HepG2 (cell line): ENCODE data around the gene MAPK11. TPM values are rescaled to one million over a fixed set of nuclear protein-coding genes. Genes with fewer than 3 reads are reported as not detected.

ENCODE experiments used
- AKAP8 ChIP-seq: sonication (generic); formaldehyde crosslinking; IDR thresholded peaks from 2 replicates; pipeline ENCODE4 v1.5.1; 2020; ENCODE audit warnings: mild to moderate bottlenecking, missing genetic modification reagents
- BRD4 ChIP-seq: sonication (generic); formaldehyde crosslinking; IDR thresholded peaks from 2 replicates; pipeline ENCODE4 v1.4.0; 2020; ENCODE audit warnings: missing genetic modification reagents
- CEBPB ChIP-seq: IDR thresholded peaks from 2 replicates; pipeline ENCODE4 v1.6.1; 2011; ENCODE audit warnings: low read depth, low read length, improper control_type of control experiment, borderline replicate concordance
- CENPT ChIP-seq: sonication (generic); formaldehyde crosslinking; IDR thresholded peaks from 2 replicates; pipeline ENCODE4 v1.8.0; 2022; ENCODE audit warnings: low read depth, mild to moderate bottlenecking, moderate library complexity, missing genetic modification reagents
- CREM ChIP-seq, 2 experiments: sonication (generic) in 1 of 2; formaldehyde crosslinking in 1 of 2; IDR thresholded peaks; 2 replicates each; pipeline versions ENCODE4 v1.4.0 to v1.6.1; 2016 to 2020; ENCODE audit warnings: antibody characterized with exemption in 1 of 2, mild to moderate bottlenecking in 1 of 2, missing genetic modification reagents in 1 of 2
- ELF1 ChIP-seq: sonication (generic); formaldehyde crosslinking; IDR thresholded peaks from 2 replicates; pipeline ENCODE4 v1.4.0; 2020; ENCODE audit warnings: missing genetic modification reagents
- ERF ChIP-seq: IDR thresholded peaks from 2 replicates; pipeline ENCODE4 v1.6.1; 2018; ENCODE audit warnings: missing biosample characterization, missing genetic modification reagents
- HDAC1 ChIP-seq: sonication (generic); formaldehyde crosslinking; IDR thresholded peaks from 2 replicates; pipeline ENCODE4 v1.5.1; 2020; ENCODE audit warnings: mild to moderate bottlenecking, missing genetic modification reagents
- IKZF4 ChIP-seq: sonication (generic); formaldehyde crosslinking; IDR thresholded peaks from 2 replicates; pipeline ENCODE4 v1.5.1; 2020; ENCODE audit warnings: borderline replicate concordance, mild to moderate bottlenecking, low read depth, missing genetic modification reagents; ENCODE audit errors: not compliant biosample characterization
- NCOA5 ChIP-seq: sonication (generic); formaldehyde crosslinking; IDR thresholded peaks from 2 replicates; pipeline ENCODE4 v1.4.0; 2020; ENCODE audit warnings: missing genetic modification reagents
- PRMT3 ChIP-seq: sonication (generic); formaldehyde crosslinking; IDR thresholded peaks from 2 replicates; pipeline ENCODE4 v1.8.1; 2022; ENCODE audit warnings: low read depth, mild to moderate bottlenecking, moderate library complexity, missing genetic modification reagents, borderline replicate concordance
- RFX1 ChIP-seq: fragments of 450-650 bp; IDR thresholded peaks from 2 replicates; pipeline ENCODE4 v1.6.1; 2017
- SP2 ChIP-seq: sonication (generic); formaldehyde crosslinking; IDR thresholded peaks from 2 replicates; pipeline ENCODE4 v1.5.1; 2020; ENCODE audit warnings: mild to moderate bottlenecking, missing genetic modification reagents
- ZBTB1 ChIP-seq: sonication (generic); formaldehyde crosslinking; IDR thresholded peaks from 2 replicates; pipeline ENCODE4 v1.4.0; 2020; ENCODE audit warnings: missing genetic modification reagents, borderline replicate concordance
- ZFP41 ChIP-seq: sonication (generic); formaldehyde crosslinking; IDR thresholded peaks from 2 replicates; pipeline ENCODE4 v1.4.0; 2020; ENCODE audit warnings: mild to moderate bottlenecking, missing genetic modification reagents, borderline replicate concordance
- ZFY ChIP-seq: sonication (generic); formaldehyde crosslinking; IDR thresholded peaks from 2 replicates; pipeline ENCODE4 v1.4.0; 2020; ENCODE audit warnings: missing genetic modification reagents
- ZFYVE20 ChIP-seq: sonication (generic); formaldehyde crosslinking; IDR thresholded peaks from 2 replicates; pipeline ENCODE4 v1.8.0; 2023; ENCODE audit warnings: low read depth, mild to moderate bottlenecking, moderate library complexity, missing genetic modification reagents, borderline replicate concordance
- ZNF3 ChIP-seq: IDR thresholded peaks from 2 replicates; pipeline ENCODE4 v1.7.0; 2017; ENCODE audit warnings: inconsistent platforms
- ZNF337 ChIP-seq: sonication (generic); formaldehyde crosslinking; IDR thresholded peaks from 2 replicates; pipeline ENCODE4 v1.5.1; 2020; ENCODE audit warnings: missing genetic modification reagents, low read depth, mild to moderate bottlenecking, borderline replicate concordance
- ZNF672 ChIP-seq: sonication (generic); formaldehyde crosslinking; IDR thresholded peaks from 2 replicates; pipeline ENCODE4 v1.8.1; 2022; ENCODE audit warnings: missing genetic modification reagents
- polyA plus RNA-seq, 8 experiments: library from polyadenylated mRNA; depleted of rRNA in 3 of 8; stranded (reverse) in 7 of 8; unstranded in 1 of 8; fragments of >200 nt; fragmentation: Illumina TruSeq in 4 of 8; extraction: Trizol in 4 of 8; gene quantifications; 2 replicates each; pipeline versions ENCODE4 v1.2.1 to v1.2.3, GENCODE V29; 2011 to 2016; ENCODE audit warnings: low read depth in 4 of 8, missing spikeins in 1 of 8, mixed read lengths in 1 of 8; ENCODE audit not compliant: insufficient read depth in 1 of 8
- total RNA-seq, 5 experiments: library from RNA; depleted of rRNA; stranded (reverse); fragments of >200 nt; fragmentation: Illumina TruSeq; extraction: Trizol; gene quantifications; 2 replicates each; pipeline ENCODE4 v1.2.3, GENCODE V29; 2016; ENCODE audit warnings: low read depth in 1 of 5
- TF ChIP-seq, protein P1 (sequence below): sonication (generic); formaldehyde crosslinking; IDR thresholded peaks from 2 replicates; pipeline ENCODE4 v1.8.1; 2022; ENCODE audit warnings: low read depth, mild to moderate bottlenecking, missing genetic modification reagents
- TF ChIP-seq, protein P2 (sequence below): sonication (generic); formaldehyde crosslinking; IDR thresholded peaks from 2 replicates; pipeline ENCODE4 v1.4.0; 2020; ENCODE audit warnings: missing genetic modification reagents
- TF ChIP-seq, protein P3 (sequence below): IDR thresholded peaks from 2 replicates; pipeline ENCODE4 v1.6.1; 2016; ENCODE audit warnings: low read depth, borderline replicate concordance
- TF ChIP-seq, protein P4 (sequence below): sonication (generic); formaldehyde crosslinking; IDR thresholded peaks from 2 replicates; pipeline ENCODE4 v1.4.0; 2020; ENCODE audit warnings: low read depth, mild to moderate bottlenecking, missing genetic modification reagents
- TF ChIP-seq, protein P5 (sequence below): sonication (generic); formaldehyde crosslinking; IDR thresholded peaks from 2 replicates; pipeline ENCODE4 v1.8.0; 2022; ENCODE audit warnings: mild to moderate bottlenecking, missing genetic modification reagents, moderate library complexity

MAPK11 gene
- total and polyA plus RNA-seq, 2 of the 13 experiments (the other 11 are each of a cell fraction or from before 2014, with no cell fraction given) = 0.15 to 0.17 TPM

DNA sequence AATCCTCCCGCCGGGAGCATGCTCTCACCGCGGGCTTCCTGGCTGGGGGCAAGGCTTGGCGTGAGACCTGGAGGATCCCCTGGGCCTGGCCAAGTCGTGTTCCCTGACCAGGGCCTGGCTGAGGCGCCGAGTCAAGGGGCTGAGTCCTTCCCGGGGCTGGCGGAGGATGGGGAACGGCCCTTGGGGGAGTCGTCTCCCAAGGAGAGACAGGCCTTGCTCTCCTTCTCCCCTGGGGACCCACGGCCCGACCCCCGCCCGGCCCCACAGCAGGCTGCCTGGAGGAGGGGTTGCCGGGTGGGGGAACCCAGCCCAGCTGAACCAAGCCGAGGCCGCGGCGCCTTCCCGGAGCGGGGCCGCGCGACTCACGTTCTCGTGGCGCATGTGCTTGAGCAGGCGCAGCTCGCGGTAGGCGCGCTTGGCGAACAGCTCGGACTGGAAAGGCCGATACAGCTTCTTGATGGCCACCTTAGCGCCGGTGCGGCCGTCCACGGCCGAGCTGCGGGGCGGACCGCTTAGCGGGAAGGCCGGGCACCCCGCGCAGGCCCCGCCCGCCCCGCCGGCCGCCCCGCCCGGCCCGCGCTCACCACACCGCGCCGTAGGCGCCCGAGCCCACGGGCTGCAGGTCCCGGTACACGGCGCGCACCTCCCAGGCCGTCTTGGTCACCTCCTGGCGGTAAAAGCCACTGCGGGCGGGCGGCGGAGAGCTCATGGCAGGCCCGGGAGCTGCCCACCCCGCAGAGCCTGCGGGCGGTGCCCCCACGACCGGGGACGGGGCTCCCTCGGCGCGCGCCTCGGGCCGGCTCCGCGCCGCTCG, 9.2 kb downstream of the MAPK11 start (continued):
- TF ChIP-seq, protein P1, sequence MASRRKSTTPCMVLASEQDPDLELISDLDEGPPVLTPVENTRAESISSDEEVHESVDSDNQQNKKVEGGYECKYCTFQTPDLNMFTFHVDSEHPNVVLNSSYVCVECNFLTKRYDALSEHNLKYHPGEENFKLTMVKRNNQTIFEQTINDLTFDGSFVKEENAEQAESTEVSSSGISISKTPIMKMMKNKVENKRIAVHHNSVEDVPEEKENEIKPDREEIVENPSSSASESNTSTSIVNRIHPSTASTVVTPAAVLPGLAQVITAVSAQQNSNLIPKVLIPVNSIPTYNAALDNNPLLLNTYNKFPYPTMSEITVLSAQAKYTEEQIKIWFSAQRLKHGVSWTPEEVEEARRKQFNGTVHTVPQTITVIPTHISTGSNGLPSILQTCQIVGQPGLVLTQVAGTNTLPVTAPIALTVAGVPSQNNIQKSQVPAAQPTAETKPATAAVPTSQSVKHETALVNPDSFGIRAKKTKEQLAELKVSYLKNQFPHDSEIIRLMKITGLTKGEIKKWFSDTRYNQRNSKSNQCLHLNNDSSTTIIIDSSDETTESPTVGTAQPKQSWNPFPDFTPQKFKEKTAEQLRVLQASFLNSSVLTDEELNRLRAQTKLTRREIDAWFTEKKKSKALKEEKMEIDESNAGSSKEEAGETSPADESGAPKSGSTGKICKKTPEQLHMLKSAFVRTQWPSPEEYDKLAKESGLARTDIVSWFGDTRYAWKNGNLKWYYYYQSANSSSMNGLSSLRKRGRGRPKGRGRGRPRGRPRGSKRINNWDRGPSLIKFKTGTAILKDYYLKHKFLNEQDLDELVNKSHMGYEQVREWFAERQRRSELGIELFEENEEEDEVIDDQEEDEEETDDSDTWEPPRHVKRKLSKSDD (CRISPR knock-in tag) = no peak
- no peak for TF ChIP-seq ZFP41 (CRISPR knock-in tag)
- TF ChIP-seq CEBPB = no peak
- no peak for TF ChIP-seq CREM (IDR thresholded peaks at IDR 0.05)
- TF ChIP-seq CREM (CRISPR knock-in tag; IDR thresholded peaks at IDR 0.05) = no peak
- no peak for TF ChIP-seq ZNF672 (CRISPR knock-in tag)
- no peak for TF ChIP-seq RFX1
- TF ChIP-seq PRMT3 (CRISPR knock-in tag) = no peak
- TF ChIP-seq SP2 = no peak
- TF ChIP-seq ZNF3 = no peak
- no peak for TF ChIP-seq HDAC1 (CRISPR knock-in tag)
- TF ChIP-seq ZNF337 = no peak
- peak; percentile 78 for TF ChIP-seq ZFY (CRISPR knock-in tag)
- TF ChIP-seq, protein P2, sequence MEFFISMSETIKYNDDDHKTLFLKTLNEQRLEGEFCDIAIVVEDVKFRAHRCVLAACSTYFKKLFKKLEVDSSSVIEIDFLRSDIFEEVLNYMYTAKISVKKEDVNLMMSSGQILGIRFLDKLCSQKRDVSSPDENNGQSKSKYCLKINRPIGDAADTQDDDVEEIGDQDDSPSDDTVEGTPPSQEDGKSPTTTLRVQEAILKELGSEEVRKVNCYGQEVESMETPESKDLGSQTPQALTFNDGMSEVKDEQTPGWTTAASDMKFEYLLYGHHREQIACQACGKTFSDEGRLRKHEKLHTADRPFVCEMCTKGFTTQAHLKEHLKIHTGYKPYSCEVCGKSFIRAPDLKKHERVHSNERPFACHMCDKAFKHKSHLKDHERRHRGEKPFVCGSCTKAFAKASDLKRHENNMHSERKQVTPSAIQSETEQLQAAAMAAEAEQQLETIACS (CRISPR knock-in tag) = peak; percentile 72
- TF ChIP-seq, protein P3, sequence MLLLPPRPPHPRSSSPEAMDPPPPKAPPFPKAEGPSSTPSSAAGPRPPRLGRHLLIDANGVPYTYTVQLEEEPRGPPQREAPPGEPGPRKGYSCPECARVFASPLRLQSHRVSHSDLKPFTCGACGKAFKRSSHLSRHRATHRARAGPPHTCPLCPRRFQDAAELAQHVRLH (CRISPR knock-in tag) = no peak
- TF ChIP-seq BRD4 (CRISPR knock-in tag) = no peak
- TF ChIP-seq AKAP8 (CRISPR knock-in tag) = no peak
- no peak for TF ChIP-seq ZFYVE20
- TF ChIP-seq CENPT (CRISPR knock-in tag) = no peak
- no peak for TF ChIP-seq ERF (CRISPR knock-in tag)
- TF ChIP-seq, protein P4, sequence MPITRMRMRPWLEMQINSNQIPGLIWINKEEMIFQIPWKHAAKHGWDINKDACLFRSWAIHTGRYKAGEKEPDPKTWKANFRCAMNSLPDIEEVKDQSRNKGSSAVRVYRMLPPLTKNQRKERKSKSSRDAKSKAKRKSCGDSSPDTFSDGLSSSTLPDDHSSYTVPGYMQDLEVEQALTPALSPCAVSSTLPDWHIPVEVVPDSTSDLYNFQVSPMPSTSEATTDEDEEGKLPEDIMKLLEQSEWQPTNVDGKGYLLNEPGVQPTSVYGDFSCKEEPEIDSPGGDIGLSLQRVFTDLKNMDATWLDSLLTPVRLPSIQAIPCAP (CRISPR knock-in tag) = no peak
- peak; percentile 84 for TF ChIP-seq IKZF4 (CRISPR knock-in tag)
- TF ChIP-seq, protein P5, sequence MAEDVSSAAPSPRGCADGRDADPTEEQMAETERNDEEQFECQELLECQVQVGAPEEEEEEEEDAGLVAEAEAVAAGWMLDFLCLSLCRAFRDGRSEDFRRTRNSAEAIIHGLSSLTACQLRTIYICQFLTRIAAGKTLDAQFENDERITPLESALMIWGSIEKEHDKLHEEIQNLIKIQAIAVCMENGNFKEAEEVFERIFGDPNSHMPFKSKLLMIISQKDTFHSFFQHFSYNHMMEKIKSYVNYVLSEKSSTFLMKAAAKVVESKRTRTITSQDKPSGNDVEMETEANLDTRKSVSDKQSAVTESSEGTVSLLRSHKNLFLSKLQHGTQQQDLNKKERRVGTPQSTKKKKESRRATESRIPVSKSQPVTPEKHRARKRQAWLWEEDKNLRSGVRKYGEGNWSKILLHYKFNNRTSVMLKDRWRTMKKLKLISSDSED (CRISPR knock-in tag) = no peak
- no peak for TF ChIP-seq NCOA5 (CRISPR knock-in tag)
- TF ChIP-seq ELF1 (CRISPR knock-in tag) = no peak
- no peak for TF ChIP-seq ZBTB1
